ENCODE results near the gene HJURP.

GRCh38 chr2:233835230-233836186 lies 18.8 kb downstream of the HJURP start:
- TF ChIP-seq GATA3 (IDR thresholded peaks at IDR 0.05; ENCODE audit: low read depth, low read length) (no peak), GATA2 (IDR thresholded peaks at IDR 0.05; ENCODE audit: low read depth, low read length) (no peak)

All from SH-SY5Y (cell line).